HL-60 (cell line): Measurements from ENCODE around the gene FBLIM1.

Source experiments
- DNase-seq, 2 experiments: peaks; one replicate each; pipeline ENCODE4 v3.0.0-alpha.2; 2010 to 2020; ENCODE audit warnings: low read depth in 1 of 2, low spot score in 1 of 2
- H3K27ac ChIP-seq: fragments of 250-450 bp; sonication (Bioruptor Pico); replicated peaks from 2 replicates; pipeline ENCODE4 v1.5.1; 2020; ENCODE audit warnings: mild to moderate bottlenecking, moderate library complexity
- H3K27me3 ChIP-seq: fragments of 250-450 bp; sonication (Bioruptor Pico); 2 replicates; pipeline ENCODE4 v1.5.1; 2021; ENCODE audit warnings: mild to moderate bottlenecking, moderate library complexity; ENCODE audit not compliant: insufficient read depth, poor library complexity, severe bottlenecking
- H3K4me3 ChIP-seq: replicated peaks from 2 replicates; pipeline ENCODE4 v1.5.1; 2011; ENCODE audit warnings: mild to moderate bottlenecking, control low read depth, low read length; ENCODE audit not compliant: insufficient read depth
- CTCF ChIP-seq: IDR thresholded peaks from one replicate; pipeline ENCODE4 v1.5.1; 2011; ENCODE audit warnings: low read length, control low read depth, inconsistent platforms; ENCODE audit not compliant: insufficient read depth
- GABPA ChIP-seq: IDR thresholded peaks from 2 replicates; pipeline ENCODE4 v1.6.1; 2012; ENCODE audit warnings: low read depth
- POLR2AphosphoS5 ChIP-seq: IDR thresholded peaks from 2 replicates; pipeline ENCODE4 v1.6.1; 2012; ENCODE audit warnings: low read depth
- REST ChIP-seq: IDR thresholded peaks from 2 replicates; pipeline ENCODE4 v1.6.1; 2012; ENCODE audit warnings: low read depth; ENCODE audit not compliant: insufficient replicate concordance
- SPI1 ChIP-seq: IDR thresholded peaks from 2 replicates; pipeline ENCODE4 v1.6.1; 2012; ENCODE audit warnings: low read depth, mild to moderate bottlenecking, borderline replicate concordance

FBLIM1 gene

DNA sequence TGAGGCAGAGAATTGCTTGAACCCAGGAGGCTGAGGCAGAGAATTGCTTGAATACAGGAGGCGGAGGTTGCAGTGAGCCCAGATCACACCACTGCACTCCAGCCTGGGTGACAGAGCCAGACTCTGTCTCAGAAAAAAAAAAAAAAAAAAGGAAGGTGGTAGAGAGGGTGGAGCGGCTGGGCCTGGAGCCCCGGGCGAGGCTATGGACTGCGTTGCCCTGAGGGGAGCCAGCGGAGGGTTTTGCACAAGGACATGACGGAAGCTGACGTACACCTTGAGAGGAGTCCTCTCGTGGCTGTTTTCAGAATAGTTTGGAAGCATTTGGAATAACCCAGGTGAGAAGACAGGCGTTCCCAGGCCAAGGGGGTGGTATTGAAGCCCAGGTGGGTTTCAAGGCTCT lies 6.9 kb upstream of the FBLIM1 start:
- no peak for DNase-seq
- H3K4me3 ChIP-seq = no peak overlapping the region
- peaks cover 6% of the 10 kb centered on the region for H3K27me3 ChIP-seq
- TF ChIP-seq REST = no peak
- TF ChIP-seq GABPA = no peak
- no peak for TF ChIP-seq SPI1
- no peak for TF ChIP-seq POLR2AphosphoS5
- no peak for TF ChIP-seq CTCF
- H3K27ac ChIP-seq = no peak overlapping the region

DNA sequence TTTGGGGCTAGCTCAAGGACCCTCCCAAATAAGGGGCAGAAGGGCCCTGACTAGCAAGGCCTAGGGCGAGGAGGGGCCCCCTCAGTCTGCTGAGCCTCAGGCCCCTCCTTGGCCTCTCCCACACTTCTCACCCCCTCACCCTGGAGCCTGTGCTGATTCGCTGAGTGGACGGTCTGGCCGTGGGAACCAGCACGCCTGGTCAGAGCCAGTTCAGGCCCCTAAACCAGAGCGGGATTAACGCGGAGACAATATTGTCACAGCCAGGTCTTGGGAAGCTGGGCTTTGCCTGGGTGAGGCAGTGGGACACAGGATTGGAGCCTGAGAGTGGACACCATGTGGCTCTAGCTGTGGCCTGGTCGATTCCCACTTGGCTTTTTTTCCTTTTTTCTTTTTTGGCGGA lies 4.8 kb upstream of the FBLIM1 start:
- Histone ChIP-seq H3K27ac (no peak overlapping the region), H3K27me3 (peaks cover 17% of the 10 kb centered on the region), H3K4me3 (no peak overlapping the region)
- TF ChIP-seq REST (no peak), GABPA (no peak), SPI1 (no peak), CTCF (no peak)
- no peak for DNase-seq

- H3K4me3 ChIP-seq = no peak overlapping the region
- no peak for DNase-seq
- no peak overlapping the region for H3K27ac ChIP-seq
Observed at GRCh38 chr1:15755021-15755645, 3.5 kb upstream of the FBLIM1 start.

More at GRCh38 chr1:15755021-15755645, 3.5 kb upstream of the FBLIM1 start:
- no peak for TF ChIP-seq CTCF
- TF ChIP-seq SPI1 = no peak
- TF ChIP-seq REST = no peak
- no peak for TF ChIP-seq POLR2AphosphoS5
- no peak for TF ChIP-seq GABPA
- H3K27me3 ChIP-seq = peaks cover 31% of the 10 kb centered on the region
